SHP77 (cell line): ENCODE results near the gene NDUFAF5.
A peak's percentile ranks its signal among the peaks of the same experiment; 100 is the strongest.
"Not testable (repeated sequence)": the region's sequence is repeated elsewhere in the genome, so short reads cannot be mapped to it uniquely, and the experiment has no call there.

Experiments
- DNase-seq, 2 experiments: peaks; one replicate each; lab custom pipeline; 2025; lab: John Stamatoyannopoulos, UW

The NDUFAF5 gene

GRCh38 chr20:13784893-13785715 lies at the start of gene NDUFAF5, which contains the start of gene ESF1:
Gene NDUFAF5, plus strand, starts transcription at chr20:13785028. Its CDS starts 41 bp downstream, at chr20:13785069.
Gene ESF1, minus strand, starts transcription at chr20:13784919. Its CDS starts 1,779 bp downstream, at chr20:13783140.
- peak; percentile 99 for DNase-seq

GRCh38 chr20:13735826-13736225 lies 49.0 kb upstream of the NDUFAF5 start:
- DNase-seq, result no peak

GRCh38 chr20:13736436-13737191 lies 48.2 kb upstream of the NDUFAF5 start:
- no peak for DNase-seq

GRCh38 chr20:13738187-13738586 lies 46.6 kb upstream of the NDUFAF5 start:
- DNase-seq, result not testable (repeated sequence)

GRCh38 chr20:13739731-13740649 lies 44.8 kb upstream of the NDUFAF5 start:
- DNase-seq, result no peak

GRCh38 chr20:13741879-13742278 lies 42.9 kb upstream of the NDUFAF5 start:
- no peak for DNase-seq

- no peak for DNase-seq
Measured at GRCh38 chr20:13744352-13744751, 40.5 kb upstream of the NDUFAF5 start.

- no peak for DNase-seq
Measured at GRCh38 chr20:13745784-13746183, 39.0 kb upstream of the NDUFAF5 start.

- no peak for DNase-seq
Measured at GRCh38 chr20:13749811-13750210, 35.0 kb upstream of the NDUFAF5 start.

GRCh38 chr20:13753436-13754036 lies 31.3 kb upstream of the NDUFAF5 start:
- DNase-seq, result no peak

GRCh38 chr20:13755809-13756208 lies 29.0 kb upstream of the NDUFAF5 start:
- no peak for DNase-seq

- no peak for DNase-seq
Measured at GRCh38 chr20:13756551-13756950, 28.3 kb upstream of the NDUFAF5 start.

GRCh38 chr20:13758884-13759283 lies 25.9 kb upstream of the NDUFAF5 start:
- no peak for DNase-seq

GRCh38 chr20:13760451-13760946 lies 24.3 kb upstream of the NDUFAF5 start:
- DNase-seq, result not testable (repeated sequence)

- no peak for DNase-seq
Measured at GRCh38 chr20:13765299-13765698, 19.5 kb upstream of the NDUFAF5 start.

- DNase-seq, result no peak
Measured at GRCh38 chr20:13765868-13766416, 18.9 kb upstream of the NDUFAF5 start.

GRCh38 chr20:13770141-13770540 lies 14.7 kb upstream of the NDUFAF5 start:
- DNase-seq, result no peak

- DNase-seq, result peak in 1 of 2 experiments; percentile 37
Measured at GRCh38 chr20:13771853-13772453, 12.9 kb upstream of the NDUFAF5 start.

- no peak for DNase-seq
Measured at GRCh38 chr20:13772529-13772928, 12.3 kb upstream of the NDUFAF5 start.

- no peak for DNase-seq
Measured at GRCh38 chr20:13775867-13776266, 9.0 kb upstream of the NDUFAF5 start.
